ENCODE measurements around the gene ZSCAN4.

ZSCAN4 gene, protein sequence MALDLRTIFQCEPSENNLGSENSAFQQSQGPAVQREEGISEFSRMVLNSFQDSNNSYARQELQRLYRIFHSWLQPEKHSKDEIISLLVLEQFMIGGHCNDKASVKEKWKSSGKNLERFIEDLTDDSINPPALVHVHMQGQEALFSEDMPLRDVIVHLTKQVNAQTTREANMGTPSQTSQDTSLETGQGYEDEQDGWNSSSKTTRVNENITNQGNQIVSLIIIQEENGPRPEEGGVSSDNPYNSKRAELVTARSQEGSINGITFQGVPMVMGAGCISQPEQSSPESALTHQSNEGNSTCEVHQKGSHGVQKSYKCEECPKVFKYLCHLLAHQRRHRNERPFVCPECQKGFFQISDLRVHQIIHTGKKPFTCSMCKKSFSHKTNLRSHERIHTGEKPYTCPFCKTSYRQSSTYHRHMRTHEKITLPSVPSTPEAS

DNA sequence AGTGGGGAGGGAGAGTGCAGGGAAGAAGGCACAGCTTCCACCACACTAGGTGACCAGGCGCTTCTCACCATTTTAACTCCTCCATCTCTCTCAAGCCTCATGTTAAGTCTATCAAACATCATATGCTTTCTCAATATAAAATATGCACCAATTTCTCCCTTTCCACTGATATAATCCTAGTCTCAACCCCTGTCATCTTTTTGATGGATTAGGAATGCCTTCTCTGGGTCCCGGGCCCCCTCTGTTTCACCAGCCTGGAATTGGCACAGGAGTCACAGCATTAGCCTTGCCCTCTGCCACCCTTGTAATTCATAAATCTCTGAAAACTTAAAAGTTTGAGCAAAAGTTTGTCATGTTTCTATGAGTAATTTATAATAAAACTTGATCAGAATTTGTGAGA lies at the start of gene ZSCAN4:
TSS of gene ZSCAN4 (plus strand) at position 301 of the 400 bp plus-strand sequence. CDS start 7,211 bp downstream, outside the sequence.
- DNase-seq (ENCODE audit: low read depth, low spot score) = no peak

DNA sequence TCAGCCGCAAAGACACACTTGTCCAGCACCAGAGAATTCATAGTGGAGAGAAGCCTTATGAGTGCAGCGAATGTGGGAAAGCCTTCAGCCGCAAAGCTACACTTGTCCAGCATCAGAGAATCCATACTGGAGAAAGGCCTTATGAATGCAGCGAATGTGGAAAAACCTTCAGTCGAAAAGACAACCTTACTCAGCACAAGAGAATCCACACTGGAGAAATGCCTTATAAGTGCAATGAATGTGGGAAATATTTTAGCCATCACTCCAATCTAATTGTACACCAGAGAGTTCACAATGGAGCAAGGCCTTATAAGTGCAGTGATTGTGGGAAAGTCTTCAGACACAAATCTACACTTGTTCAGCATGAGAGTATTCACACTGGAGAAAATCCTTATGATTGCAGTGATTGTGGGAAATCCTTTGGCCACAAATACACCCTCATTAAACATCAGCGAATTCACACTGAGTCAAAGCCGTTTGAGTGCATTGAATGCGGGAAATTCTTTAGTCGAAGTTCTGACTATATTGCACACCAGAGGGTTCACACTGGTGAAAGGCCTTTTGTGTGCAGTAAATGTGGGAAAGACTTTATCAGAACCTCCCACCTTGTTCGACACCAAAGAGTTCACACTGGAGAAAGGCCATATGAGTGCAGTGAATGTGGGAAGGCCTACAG lies 47.9 kb upstream of the ZSCAN4 start:
- DNase-seq (ENCODE audit: low read depth, low spot score) = no peak

DNA sequence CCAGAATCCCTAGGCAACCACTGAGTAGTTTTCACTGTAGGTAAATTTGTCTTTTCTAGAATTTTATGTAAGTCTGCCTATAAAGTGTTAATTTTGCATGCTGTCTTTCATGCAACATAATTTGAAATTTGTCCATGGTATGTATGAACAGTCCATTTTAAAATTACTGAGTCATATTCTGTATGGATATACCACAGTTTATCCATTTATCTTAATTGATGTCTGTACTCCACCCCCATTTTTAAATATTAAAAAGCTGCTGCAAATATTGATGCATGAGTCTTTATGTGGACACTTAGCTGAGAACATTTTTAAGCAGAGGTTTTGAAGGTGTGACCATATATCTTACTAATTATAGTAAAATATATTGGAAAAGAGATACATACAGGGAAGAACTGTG lies 45.6 kb upstream of the ZSCAN4 start:
- no peak for DNase-seq (ENCODE audit: low read depth, low spot score)

DNA sequence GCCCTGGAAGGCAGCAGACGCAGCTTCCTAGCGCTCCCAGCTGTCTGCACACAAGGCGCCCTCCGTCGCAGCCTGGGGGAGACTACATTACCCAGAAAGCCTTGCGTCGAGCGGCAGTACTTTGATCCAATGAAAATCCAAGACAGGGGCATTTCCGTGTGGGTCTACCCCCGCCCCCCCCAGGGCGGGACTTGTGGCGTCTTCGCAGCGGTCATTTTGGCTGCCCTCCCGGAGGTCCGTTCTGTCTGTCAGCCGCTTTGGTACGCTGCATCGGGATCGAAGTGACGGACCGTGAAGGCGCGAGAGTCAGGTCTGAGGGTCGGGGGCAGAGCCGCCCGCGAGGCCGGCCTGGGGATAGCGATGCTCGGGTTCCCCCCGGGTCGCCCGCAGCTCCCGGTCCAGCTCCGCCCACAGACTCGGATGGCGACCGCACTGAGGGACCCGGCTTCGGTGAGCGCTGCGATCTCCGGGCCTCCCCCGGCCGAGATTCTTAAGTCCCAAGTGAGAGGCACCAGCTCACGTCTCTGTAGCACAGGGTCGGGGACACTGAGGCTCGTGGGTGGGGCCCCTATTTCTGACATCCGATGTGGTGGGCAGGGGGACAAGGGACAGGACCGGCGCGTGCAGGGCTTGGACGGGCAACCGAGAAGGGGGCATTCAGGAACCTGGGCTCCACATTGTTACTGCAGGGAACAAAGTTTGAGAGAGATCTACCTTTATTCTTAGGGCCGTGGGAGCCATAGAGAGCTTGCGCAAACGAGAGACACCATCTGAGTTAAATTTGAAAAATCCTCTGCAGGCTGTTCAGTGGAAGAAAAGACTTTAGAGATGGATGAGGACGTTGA lies 35.5 kb upstream of the ZSCAN4 start, which contains the start of gene ZNF211:
TSS of gene ZNF211 (plus strand) at position 182 of the 845 bp plus-strand sequence. CDS start at position 361, 179 bp downstream.
- DNase-seq (ENCODE audit: low read depth, low spot score) = peak; percentile 86

DNA sequence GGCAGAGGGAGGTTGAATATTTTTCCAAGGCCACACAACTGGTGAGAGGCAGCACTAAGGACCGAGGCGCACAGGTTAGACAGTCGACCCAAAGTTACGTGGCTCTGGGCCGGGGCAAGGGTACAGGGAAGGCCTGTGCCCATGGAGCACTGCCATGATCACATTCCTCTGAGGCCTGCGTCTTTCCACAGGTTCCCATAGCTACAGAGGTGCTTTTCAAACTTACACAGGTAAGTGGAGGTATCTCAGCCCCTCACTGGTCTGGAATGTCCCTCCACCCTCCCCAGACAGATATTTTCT lies 35.0 kb upstream of the ZSCAN4 start:
- no peak for DNase-seq (ENCODE audit: low read depth, low spot score)

DNA sequence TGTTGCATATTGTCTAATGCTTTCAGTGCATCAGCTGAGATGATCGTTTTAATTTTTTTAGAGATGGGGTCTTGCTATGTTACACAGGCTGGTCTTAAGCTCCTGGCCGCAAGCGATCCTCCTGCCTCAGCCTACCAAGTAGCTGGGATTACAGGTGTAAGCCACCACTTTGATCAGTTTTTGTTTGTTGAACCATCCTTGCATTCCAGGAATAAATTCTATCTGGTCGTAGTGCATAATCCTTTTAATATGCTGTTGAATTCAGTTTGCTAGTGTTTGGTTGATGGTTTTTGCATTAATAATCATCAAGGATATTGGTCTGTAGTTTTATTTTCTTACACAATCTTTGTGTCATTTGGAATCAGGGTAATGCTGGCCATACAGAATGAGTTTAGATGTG lies 31.4 kb upstream of the ZSCAN4 start:
- DNase-seq (ENCODE audit: low read depth, low spot score) = no peak

DNA sequence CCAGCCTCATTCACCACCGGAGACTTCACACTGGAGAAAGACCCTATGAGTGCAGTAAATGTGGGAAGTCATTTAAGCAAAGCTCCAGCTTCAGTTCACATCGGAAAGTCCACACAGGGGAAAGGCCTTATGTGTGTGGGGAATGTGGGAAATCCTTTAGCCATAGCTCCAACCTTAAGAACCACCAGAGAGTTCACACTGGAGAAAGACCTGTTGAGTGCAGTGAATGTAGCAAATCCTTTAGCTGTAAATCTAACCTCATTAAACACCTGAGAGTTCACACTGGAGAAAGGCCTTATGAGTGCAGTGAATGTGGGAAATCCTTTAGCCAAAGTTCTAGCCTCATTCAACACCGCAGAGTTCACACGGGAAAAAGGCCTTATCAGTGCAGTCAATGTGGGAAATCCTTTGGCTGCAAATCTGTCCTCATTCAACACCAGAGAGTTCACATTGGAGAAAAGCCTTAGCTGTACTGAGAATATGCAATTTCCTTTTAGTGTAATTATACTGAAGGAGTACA lies 27.0 kb upstream of the ZSCAN4 start:
- DNase-seq (ENCODE audit: low read depth, low spot score) = no peak

DNA sequence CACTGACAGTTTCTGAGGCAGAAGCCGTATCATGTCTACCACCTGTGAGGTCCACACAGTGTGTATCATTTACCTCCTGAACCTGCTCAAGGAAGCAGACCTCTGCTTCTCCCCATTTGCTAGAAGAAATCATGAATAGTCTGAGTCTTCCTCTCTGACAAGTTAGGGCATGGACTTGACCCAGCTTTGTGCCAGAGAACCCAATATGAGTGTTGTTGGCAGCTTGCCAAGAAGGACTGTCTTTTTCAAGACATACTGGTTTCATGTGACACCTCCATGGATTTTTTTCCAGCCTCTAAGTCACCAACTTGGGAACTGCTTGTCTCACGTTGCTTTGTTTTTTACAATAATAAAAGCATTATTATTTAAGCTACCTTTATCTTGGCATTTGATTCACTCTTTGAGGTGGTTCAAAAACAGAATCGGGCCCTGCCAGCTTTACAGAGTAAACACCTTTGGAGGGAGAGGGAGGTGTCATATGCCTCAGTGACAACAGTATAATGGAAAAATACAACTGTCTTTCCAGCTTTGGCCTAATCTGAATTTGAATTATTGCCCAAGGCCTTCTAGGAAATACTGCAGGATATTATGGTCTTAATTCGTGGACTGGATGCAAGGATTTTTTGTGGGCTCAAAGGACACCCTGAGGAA lies 26.2 kb upstream of the ZSCAN4 start:
- DNase-seq (ENCODE audit: low read depth, low spot score) = no peak

DNA sequence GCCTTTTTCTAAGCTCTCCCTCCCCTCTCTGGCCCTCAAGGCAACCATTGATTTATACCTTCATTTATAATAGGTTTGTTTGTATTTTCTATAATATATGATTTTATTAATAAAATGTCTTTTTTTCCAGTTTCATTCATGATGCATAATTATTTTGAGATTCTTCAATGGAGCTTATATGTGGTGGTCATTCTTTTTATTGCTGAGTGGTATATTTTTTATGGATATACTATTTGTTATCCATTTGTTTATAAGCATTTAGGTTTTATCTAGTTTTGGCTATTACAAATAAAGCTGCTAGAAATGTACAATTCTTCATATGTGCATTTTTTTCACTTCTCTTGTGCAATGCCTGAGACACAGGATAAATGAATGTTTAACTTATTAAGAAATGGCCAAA lies 25.0 kb upstream of the ZSCAN4 start:
- no peak for DNase-seq (ENCODE audit: low read depth, low spot score)

DNA sequence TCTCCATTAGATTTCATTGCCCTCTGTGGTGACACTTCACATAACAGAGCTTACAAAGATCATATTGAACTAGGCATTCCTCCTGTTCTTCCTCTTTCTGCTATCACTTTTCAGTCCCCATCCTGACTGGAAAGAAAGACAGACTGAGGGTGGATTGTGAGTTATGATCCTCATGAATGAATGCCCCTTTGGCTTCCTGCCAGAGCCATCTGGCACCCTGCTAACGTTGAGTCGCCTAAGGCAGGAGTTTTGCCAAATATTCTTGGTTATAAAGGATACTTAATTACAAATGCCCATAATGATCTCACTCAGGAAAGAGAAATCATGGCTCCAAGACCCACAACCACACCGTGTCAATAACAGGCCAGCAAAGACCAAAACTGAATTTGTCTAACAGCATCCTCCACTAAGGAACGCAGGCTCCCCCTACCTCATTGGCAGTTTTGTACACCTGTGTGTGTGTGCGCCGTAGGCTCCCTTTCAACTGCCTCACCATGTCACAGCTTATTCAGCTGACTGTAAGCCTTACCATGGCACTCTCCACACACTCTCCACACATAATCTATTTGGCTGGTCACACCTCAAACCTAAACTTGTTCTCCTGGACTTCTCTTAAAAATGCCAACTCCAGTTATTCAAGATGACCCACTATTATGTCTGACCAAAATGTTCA lies 20.3 kb upstream of the ZSCAN4 start:
- no peak for DNase-seq (ENCODE audit: low read depth, low spot score)

DNA sequence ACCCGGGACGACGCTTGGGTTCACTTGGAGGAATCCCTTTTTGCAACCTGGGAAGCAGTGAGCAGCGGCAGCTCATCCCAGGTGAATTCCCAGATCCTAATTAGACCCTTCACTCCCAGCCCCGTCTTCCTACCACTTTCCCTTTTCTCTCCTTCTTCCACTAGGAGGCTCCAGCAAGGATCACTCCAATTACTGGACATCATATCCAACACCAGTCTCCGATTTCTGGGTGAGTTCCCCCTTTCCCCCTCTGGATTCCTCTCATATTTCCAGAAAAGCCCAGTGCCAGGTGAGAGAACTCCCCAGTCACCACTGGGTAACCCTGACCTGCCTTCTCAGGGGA lies 17.1 kb upstream of the ZSCAN4 start:
- no peak for DNase-seq (ENCODE audit: low read depth, low spot score)

DNA sequence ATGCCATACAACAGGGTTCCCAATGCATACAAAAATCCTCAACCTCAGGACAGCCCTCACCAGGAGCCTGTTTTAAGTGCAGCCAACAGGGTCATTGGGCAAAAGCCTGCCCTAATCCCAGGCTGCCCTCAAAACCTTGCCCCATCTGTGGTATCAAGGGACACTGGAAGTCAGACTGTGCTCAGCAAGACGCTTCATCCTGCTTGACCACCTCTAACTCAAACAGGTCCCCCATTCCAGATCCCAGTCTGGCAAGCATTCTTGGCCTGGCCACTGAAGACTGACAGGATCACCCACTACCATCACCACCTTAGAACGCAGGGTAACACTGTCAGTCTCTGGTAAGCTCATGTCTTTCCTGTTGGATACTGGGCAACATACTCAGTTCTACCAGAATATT lies 15.0 kb upstream of the ZSCAN4 start:
- no peak for DNase-seq (ENCODE audit: low read depth, low spot score)

DNA sequence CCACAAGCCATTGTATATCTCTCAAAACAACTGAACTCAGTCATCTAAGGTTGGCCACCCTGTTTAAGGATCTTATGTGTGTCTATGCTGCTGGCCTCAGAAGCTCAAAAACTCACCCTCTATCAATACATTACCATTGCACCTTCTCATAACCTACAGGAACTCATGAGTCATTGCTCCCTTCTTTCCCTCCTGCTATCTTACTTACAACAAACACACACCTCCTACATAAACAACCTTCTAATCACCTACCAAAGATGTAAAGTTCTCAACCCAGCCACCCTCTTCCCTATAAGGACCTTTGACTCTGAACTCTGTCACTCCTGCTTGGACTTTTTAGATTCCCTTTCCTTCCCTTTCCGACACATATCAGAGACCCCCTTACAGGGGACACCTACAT lies 13.3 kb upstream of the ZSCAN4 start:
- DNase-seq (ENCODE audit: low read depth, low spot score) = no peak

DNA sequence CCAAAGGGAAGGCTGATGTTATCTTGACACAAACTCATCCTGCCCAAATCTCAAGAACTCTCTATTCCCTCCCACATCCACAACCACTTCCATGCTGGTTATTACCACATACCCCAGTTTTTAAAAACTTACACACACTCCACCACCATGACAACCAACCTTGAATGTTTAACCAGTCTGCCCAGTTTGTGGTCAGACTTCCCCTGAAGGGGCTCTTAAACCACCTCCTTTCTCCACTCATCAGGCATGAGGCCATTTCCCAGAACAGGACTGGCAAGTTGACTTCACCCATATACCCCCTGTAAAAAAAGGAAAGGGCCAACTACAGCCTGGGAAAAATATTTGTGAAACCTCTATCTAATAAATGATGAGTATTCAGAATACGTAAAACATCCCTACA lies 12.4 kb upstream of the ZSCAN4 start:
- no peak for DNase-seq (ENCODE audit: low read depth, low spot score)

DNA sequence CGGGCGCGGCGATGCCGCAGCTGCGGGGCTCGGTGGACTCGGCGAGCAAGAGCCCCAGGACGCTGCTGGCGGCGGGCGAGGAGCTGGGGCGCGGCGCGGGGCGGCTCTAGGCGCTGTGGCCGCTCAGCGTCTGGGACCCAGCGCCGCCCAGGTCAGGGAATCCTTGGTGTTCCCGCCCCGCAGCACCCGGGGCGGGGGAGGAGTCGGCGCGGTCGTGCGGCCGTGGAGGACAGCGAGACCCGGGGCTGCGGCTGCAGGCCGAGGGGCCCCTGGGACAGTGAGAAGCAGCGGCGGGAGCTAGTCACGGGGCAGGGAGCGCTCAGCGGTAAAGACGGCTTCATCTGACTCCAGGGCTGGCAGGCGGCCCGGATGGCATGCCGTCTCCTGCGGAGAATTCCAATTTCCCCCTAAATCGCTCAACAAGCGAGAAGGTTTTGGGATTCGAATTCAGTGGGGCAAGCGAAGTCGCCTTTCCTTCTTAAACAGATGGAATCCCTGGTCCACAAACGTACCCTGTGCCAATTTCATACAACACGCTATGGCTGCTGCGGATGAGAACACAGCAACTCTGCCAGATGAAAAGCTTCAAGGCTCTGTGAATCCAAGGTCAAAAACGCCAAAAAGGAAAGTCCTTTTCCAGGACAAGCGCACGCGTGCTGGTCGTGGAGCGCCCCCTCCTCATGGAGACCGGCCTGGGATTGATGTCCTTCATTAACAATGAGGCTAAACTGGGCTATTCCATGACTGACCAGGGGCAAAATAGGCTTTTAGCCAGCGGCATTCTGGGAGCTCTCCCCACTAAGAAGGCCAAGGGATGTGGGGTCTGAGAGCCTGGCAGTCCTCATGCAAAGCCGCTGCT lies 4.2 kb upstream of the ZSCAN4 start:
- peak; percentile 13 for DNase-seq (ENCODE audit: low read depth, low spot score)

DNA sequence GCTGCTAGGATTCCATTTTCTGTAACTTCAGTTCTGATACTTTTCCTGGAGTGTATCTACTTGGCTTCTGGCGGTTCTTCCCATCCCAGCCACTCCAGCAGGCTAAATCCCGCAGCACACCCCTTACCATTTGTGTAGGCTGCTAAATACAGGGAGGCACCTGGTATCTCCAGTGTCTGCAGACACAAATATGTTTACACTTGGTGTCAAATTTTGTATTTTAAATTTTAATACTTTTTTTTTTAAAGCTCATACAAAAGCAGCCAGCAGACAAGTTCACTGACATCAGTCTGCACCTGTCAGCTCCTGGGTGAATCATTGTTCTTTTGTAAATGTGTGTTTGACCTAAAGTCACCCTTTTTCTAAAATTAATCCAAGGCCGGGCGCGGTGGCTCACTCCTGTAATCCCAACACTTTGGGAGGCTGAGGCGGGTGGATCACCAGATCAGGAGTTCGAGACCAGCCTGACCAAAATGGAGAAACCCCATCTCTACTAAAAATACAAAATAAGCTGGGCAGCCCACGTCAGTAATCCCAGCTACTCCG lies 3.4 kb upstream of the ZSCAN4 start:
- no peak for DNase-seq (ENCODE audit: low read depth, low spot score)

DNA sequence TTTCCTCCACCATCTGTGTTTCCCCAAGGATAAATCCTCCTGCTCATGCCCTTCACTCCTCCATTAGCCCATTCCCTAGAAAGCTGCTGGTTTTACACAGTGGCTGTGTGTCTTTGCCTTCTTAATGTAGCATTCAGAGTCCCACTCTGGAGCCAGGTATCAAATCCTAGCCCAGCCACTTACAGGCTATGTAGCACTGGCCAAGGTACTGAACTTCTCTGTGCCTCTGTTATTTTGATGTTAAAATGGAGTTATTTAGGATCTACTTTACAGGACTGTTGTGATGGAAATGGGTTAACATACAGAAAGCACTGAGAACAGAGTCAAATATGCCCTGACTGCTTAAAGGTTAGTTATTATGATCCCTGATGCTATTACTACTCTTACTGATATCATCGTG lies 1.5 kb upstream of the ZSCAN4 start:
- no peak for DNase-seq (ENCODE audit: low read depth, low spot score)

DNA sequence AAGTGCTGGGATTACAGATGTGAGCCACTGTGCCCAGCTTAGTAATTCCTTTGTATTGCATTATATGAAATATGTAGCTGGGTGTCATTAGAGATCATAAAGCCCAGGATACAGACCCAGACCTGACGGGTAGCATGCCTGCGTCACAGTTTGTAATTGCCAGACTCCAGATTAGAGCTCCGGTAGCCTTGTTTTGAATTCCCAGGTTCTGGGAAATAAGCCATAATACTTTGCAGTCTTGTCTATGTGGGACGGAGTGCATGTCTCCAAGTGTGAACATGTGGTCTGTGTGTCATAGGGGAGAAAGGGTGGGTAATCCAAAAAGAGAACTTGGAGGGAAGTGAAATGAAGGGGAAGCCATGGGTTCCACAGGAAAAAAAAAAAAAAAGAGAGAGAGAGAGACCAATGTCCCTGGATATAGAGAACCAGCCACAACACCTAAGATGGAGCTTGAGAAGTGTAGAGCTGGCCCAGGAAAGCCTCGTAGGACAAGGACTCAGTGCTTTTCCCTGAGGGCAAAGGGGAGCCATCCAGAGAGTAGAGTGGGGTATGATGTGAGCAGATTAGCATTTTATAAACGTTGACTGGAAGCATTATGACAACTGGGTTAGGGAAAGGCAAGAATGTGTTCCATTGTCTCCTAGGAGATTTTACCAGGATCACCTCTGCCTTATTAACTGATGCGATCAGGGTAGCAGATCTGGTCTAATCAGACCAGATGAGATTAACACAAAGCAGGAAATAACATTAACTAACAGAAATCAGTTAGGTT lies 2.6 kb downstream of the ZSCAN4 start:
- no peak for DNase-seq (ENCODE audit: low read depth, low spot score)

DNA sequence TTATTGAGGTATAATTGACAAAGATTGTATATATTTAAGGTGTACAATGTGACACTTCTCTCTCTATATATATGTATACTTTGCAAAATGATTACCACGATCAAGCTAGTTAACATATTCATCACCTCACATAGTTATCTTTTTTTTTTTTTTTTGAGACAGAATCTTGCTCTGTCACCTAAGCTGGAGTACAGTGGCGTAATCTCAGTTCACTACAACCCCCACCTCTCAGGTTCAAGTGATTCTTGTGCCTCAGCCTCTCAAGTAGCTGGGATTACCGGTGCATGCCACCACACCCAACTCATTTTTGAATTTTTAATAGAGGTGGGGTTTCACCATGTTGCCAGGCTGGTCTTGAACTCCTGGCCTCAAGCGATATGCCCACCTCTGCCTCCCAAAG lies 3.7 kb downstream of the ZSCAN4 start:
- no peak for DNase-seq (ENCODE audit: low read depth, low spot score)

Measured in smooth muscle cell of the brain vasculature (primary cell).